ENCODE results near the gene CORO7.

The CORO7 gene

DNA sequence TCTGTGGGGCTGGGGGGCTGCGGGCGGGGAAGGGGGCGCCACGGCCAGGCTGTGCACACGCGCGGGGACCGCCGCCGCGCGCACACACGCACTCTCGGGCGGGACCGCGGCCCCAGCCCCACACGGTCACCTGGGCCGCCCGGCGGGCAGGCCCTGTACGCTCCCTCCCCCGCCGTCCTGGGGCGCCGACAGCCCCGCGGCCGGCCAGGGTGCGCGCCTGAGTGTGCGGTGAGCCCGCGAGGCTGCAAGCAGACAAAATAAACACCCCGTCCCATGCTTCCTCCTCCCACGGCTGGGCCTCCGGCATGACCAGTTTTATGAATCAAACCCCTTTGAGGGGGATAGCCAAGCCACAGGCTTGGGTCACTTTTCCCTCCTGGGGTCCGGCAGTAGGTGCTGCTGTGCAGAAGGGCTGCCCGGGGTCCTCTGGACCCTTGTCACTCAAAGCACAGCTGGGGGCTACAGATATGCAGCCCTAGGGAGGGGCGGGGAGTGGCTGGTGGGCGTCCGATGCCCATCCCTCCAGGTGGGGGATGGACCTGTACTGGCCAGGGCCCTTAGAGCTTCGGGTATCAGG is 44.3 kb downstream of the CORO7 start:
- peak overlapping the region; percentile 97 for H3K4me3 ChIP-seq (ENCODE audit: low read depth, low read length)
- TF ChIP-seq CTCF (IDR thresholded peaks at IDR 0.05; ENCODE audit: low read depth, low read length), result no peak

DNA sequence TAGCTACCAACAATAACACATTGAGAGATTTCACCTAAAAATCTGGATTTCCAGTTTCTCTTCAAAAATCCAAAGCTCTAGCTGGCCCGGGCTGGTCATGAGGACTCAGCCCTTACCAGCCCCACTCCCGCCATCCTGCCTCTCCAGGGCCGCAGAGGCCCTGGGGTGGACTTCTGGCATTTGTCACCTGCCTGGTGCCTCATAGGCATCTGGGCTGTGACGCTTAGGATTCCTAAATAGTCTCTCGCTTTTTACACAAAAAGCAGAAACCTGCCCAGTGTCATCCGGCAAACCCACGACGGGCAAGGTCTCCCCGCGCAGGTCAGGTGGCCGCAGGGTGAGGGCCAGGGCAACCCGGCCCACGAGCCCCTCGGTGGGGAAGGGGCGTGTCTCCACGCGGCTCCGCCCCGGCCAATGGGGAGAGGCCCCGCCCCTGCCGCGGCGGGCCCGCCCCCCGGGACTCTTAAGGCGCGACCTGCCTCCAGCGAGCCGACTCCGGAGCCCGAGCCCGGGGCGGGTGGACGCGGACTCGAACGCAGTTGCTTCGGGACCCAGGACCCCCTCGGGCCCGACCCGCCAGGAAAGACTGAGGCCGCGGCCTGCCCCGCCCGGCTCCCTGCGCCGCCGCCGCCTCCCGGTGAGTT is 44.9 kb downstream of the CORO7 start, which contains the start of gene VASN:
Gene VASN (plus strand): TSS at position 492 of the 644 bp plus-strand sequence. CDS start 9,030 bp downstream, outside the sequence.
- no peak for TF ChIP-seq CTCF (IDR thresholded peaks at IDR 0.05; ENCODE audit: low read depth, low read length)
- H3K4me3 ChIP-seq (ENCODE audit: low read depth, low read length), result peak within 1 kb of the TSS; percentile 97

DNA sequence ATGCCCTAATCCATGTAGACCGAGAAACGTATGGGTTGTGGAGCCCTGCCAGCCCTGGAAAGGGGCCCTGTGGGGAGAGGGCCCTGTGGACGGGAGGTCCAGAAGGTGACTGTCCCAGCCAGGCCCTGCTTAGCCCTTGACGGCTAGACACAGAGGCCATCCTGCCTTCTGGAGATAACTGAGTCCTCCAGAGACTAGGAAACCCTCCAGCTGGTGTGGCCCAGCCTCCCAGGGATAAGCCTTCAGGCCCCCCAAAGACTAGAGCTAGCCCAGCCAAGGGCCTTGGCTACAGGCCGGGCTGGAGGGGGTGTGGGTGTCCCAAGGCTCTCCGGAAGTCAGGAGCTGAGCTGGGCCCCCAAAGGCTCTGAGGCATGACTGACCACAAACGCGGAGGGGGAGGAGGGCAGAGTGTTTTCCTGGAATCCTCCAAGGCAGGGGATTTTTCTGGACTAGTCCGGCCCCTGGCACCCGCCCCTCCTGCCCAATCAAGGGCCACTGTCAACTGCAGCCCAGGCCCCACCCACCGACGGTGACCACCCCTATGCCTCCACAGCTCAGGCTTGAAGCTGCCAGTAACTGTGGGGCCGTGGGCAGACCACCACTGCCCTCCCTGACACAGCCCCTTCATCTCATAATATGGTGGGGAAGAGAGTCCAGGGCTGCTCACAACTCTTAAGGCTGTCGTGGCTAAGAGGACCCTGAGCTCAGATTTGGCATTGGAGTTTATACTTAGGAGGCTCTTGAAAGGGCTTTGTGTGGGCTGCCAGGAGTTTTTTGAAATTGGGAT is 45.6 kb downstream of the CORO7 start:
- peak overlapping the region; percentile 97 for H3K4me3 ChIP-seq (ENCODE audit: low read depth, low read length)
- TF ChIP-seq CTCF (IDR thresholded peaks at IDR 0.05; ENCODE audit: low read depth, low read length), result no peak

DNA sequence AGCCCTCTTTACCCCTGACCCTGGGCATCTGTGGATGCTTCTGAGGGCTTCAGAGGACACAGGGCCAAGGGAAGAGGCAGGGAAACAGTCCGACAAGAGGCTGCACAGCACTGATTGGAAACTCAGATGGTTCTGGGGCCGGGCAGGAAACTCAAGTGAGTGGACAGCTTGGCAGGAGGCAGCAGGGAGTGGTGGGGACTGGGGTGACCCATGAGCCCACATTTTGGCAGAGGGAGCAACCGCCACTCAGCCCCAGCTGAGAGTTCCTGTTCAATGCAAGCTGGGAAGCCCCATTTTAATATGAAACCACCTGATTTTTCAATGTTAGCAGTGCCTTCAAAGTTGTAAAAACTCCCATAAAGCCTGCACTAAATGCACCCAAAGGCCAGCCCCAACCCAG is 46.2 kb downstream of the CORO7 start:
- TF ChIP-seq CTCF (IDR thresholded peaks at IDR 0.05; ENCODE audit: low read depth, low read length), result no peak
- H3K4me3 ChIP-seq (ENCODE audit: low read depth, low read length), result no peak overlapping the region

DNA sequence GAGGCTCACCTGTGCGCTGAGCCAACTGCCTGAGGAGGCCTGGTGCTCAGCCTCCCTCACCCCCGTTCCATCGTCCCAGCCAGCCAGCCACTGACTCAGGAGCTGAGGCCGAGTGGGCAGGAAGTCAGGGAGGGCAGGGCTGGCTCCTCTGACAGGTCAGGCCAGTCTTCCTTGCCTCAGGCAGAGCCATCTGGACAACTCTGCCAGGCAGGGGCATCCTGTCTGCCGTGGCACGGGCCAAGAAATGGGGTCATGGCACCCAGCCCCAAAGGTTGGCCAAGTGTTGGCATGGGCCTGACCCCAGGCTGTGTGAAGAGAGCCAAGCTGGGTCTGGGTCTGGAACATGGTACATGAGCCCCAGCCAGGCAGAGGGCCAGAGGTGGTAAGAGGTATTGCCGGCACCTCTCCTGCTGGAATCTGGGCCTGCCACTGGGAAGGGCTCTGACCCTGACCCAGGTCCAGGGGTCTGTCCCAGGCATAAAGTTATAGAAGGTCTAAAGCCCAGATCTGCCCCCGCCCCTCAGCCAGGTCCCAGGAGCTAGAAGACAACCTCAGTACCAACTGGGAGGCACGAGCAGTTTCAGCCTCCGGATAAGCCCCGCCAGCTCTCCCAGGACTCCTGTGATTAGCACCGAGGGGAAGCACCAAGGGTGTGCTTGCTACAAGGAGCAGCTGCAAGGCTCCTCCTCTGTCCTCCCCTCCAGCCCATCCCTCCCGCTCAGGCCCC is 47.2 kb downstream of the CORO7 start:
- TF ChIP-seq CTCF (IDR thresholded peaks at IDR 0.05; ENCODE audit: low read depth, low read length), result no peak
- H3K4me3 ChIP-seq (ENCODE audit: low read depth, low read length), result no peak overlapping the region

DNA sequence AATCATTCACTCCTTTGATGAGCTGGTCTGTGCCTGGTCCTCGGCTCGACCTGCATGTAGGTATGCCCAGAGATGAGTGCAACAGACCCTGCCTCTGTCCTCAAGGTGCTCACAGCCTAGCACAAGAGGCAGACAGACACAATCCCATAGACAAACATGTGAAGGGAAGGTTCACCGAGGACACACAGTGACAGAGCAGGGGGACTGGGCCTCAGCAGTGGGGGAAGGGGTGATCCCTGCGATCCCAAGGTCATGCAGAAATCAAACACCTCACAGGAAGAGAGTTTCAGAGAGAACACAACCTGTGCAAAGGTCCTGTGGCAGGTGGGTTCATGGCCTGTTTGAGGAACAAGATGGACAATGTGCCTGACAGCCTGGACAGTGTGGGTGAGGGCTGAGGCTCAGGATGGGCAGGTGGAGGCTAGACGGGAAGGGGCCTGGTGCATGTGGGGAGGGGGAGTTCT is 49.0 kb downstream of the CORO7 start:
- no peak for TF ChIP-seq CTCF (IDR thresholded peaks at IDR 0.05; ENCODE audit: low read depth, low read length)
- no peak overlapping the region for H3K4me3 ChIP-seq (ENCODE audit: low read depth, low read length)
